Urinary bladder (tissue), 4 donors: ENCODE measurements around the gene MYOCOS. TPM values are rescaled to one million over a fixed set of nuclear protein-coding genes. Genes with fewer than 3 reads are reported as not detected.

Source experiments
- DNase-seq: peaks from one replicate; pipeline ENCODE4 v3.0.0-alpha.2; 2015; ENCODE audit errors: extremely low spot score
- H3K27ac ChIP-seq: one replicate; pipeline ENCODE4 v1.5.1; 2013; ENCODE audit warnings: low read depth, mild to moderate bottlenecking, moderate library complexity
- H3K36me3 ChIP-seq: one replicate; pipeline ENCODE4 v1.6.1; 2013; ENCODE audit warnings: mild to moderate bottlenecking, moderate library complexity; ENCODE audit not compliant: insufficient read depth
- H3K4me1 ChIP-seq: one replicate; pipeline ENCODE4 v1.6.1; 2013; ENCODE audit warnings: mild to moderate bottlenecking, moderate library complexity; ENCODE audit not compliant: insufficient read depth
- H3K4me3 ChIP-seq: one replicate; pipeline ENCODE4 v1.5.1; 2013; ENCODE audit warnings: low read depth, low read length
- WGBS: extraction: QIAGEN DNeasy Blood & Tissue Kit; methylation state at CpG from one replicate; pipeline ENCODE4 v1.1.7; 2013; 5-methylcytosine and 5-hydroxymethylcytosine counted together
- polyA plus RNA-seq: library from polyadenylated mRNA; stranded (reverse); fragments of 200-250 nt; gene quantifications from one replicate; pipeline ENCODE4 v1.2.3, GENCODE V29; 2013
- total RNA-seq: library from RNA; depleted of rRNA; stranded (reverse); fragments of >200 nt; gene quantifications from one replicate; pipeline ENCODE4 v1.2.3, GENCODE V29; 2014
- donor health status: healthy with polysubstance abuse.
- donor health status: healthy.

MYOCOS gene
- total and polyA plus RNA-seq, 2 donors, result not detected

DNA sequence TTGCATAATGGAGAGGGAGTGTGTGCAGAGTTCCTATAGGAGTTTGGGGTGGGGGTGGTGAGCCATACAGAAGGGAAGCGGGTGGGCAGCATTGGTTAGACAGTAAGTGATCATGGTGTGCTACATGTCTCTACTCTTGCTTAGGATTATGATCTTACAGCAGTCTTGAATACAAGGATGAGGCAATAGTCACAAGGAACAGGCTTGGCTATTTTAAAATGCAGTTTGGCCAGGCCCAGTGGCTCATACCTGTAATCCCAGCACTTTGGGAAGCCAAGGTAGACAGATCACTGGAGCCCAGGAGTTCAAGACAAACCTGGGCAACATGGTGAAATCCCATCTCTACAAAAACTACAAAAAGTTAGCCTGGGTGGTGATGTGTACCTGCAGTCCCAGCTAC lies 18.2 kb downstream of the MYOCOS start:
- Histone ChIP-seq H3K36me3 (no peaks in the 10 kb centered on the region), H3K27ac (no peak overlapping the region), H3K4me1 (no peaks in the 10 kb centered on the region), H3K4me3 (no peak overlapping the region)
- 92% methylated on average over 1 of the region's 1 CpG for WGBS
- DNase-seq, result no peak

DNA sequence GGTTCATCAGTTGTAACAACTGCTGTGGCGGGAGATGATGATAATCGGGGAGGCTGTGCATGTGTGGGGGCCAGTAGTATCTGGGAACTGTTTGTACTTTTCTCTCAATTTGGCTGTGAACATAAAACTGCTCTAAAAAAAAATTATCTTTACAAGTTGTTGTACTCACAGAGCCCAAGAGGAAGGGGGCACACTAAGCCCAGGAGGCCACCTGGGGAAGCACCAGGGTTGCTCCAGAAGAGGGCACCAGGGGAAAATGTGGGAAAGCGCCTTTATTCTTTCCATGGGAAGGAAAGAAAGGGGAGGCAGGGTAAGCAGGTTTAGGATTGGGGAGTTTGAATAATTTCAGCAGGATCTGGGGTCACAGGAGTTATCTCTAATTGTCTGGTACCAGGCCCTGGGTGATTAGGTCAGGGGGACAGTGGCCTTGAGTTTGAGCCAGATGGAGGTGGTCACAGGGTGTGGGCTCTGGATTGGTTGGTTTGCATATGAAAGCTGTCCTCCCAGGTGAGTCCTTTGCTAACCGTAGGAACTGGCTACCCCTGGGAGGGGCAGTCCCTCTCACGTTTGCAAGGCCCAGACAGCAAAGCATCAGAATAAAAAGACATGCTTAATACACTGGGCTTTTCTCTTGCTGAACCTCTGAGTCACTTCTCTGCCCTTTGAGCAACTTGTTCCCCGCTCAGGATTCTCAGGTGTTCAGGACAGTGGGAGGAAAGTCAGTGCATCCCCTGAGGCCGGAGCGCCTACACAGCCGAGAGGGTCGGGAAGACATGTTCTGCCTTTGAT lies 19.2 kb downstream of the MYOCOS start:
- Histone ChIP-seq H3K27ac (no peak overlapping the region), H3K4me3 (no peak overlapping the region), H3K36me3 (no peaks in the 10 kb centered on the region), H3K4me1 (no peaks in the 10 kb centered on the region)
- no peak for DNase-seq
- 65% methylated on average over 10 of the region's 10 CpGs for WGBS

DNA sequence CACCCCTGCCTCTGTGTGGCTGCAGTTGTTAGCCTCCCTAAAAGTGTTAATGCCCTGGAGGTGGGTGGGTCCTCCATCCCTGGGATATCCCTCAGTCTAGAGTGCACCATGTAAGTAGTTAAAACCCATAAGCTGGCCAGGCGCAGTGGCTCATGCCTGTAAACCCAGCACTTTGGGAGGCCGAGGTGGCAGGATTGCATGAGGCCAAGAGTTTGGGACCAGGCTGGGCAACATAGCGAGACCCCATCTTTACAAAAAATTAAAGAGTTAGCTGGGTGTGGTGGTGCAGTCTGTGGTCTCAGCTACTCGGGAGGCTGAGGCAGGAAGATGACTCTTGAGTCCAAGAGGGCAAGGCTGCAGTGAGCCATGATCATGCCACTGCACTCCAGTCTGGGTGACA lies 20.2 kb downstream of the MYOCOS start:
- Histone ChIP-seq H3K27ac (no peak overlapping the region), H3K4me1 (no peaks in the 10 kb centered on the region), H3K36me3 (no peaks in the 10 kb centered on the region), H3K4me3 (no peak overlapping the region)
- no peak for DNase-seq
- 90% methylated on average over 4 of the region's 4 CpGs for WGBS

DNA sequence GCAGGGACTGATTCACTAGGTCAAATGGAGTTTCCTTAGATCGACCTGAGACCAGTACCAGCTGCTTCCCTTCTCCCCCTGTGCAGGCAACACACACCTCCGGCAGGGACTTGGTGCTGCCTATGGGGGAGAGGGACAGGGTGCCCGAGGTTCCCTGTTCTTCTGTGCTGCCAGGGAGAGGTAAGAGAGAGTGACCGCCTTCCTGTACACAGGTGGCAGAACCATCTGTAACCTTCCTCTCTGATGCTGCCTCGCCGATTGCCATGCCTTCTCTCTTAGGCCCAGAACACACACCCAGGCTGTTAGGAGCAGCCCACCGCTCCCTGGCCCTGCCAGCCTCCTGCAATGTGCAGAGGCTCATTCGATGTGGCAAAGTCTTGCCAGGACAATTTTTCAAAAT lies 21.1 kb downstream of the MYOCOS start:
- Histone ChIP-seq H3K4me1 (no peaks in the 10 kb centered on the region), H3K4me3 (no peak overlapping the region), H3K27ac (no peak overlapping the region), H3K36me3 (no peaks in the 10 kb centered on the region)
- no peak for DNase-seq
- WGBS, result 79% methylated on average over 8 of the region's 8 CpGs

DNA sequence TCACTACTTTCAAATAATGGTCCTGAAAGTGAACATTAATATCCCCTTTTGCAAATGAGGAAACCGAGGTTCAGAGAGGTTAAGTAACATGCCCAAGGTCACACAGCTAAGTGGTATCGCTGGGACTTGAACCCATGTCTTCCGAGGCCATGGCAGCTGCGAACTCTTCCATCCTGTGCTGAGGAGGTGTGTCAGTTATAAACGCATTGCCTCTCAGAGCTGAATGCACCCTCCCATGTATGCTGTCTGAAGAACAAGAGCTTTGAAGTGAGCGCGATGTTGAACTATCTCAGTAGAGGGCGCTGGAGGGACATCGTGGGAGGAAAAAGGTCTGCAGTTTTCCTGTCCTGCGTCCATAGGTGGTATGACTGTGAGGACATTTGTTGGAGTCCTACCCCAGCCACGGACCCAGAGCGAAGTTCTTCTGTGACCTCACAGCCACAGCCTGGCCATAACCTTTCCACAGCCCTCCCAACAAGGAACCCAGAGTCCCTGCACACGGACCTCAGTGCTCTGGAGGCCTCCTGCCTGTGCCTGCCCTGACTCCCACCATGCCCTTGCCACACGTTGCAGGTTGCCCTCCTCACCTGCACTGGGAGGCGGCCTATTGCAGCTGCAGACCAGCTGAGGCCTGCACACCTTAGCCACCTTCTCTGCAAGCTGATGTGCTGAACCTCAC lies 22.9 kb downstream of the MYOCOS start:
- DNase-seq, result peak; percentile 53
- H3K36me3 ChIP-seq, result no peaks in the 10 kb centered on the region
- H3K27ac ChIP-seq, result peak overlapping the region; percentile 30
- WGBS, result 16% methylated on average over 15 of the region's 15 CpGs
- no peaks in the 10 kb centered on the region for H3K4me1 ChIP-seq
- H3K4me3 ChIP-seq, result no peak overlapping the region

DNA sequence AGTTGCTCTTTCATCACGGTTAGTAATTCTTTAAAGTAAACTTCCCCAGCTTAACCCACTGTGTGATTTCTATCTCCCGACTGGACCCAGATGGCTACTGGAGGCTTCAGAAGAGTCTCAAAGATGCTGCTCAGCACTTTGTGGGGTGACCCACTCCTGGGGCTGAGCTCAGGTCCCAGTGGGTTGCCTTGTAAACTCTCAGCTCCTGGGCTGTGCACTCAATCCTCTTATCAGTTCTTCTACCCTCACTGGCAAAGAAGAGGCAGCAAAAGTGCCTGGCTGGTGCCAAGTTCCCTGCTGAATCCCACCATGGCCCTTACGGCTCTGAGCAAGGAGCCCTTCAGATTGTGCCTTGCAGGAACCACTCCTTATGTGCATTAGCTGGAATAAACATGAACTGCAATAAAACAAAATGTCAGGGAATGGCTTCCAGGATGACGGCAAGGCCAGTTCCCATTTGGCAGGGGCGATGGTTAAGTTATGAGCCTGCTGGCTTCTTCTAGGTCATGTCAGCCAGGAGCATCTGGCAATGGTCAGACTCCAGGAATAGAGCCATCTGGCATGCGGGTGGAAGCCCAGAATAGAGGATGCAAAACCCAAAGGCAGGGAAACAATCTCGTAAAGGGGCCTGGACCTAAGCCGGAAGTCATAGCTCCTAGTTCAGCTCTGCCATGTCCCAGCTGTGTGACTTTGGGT lies 23.7 kb downstream of the MYOCOS start:
- Histone ChIP-seq H3K4me1 (no peaks in the 10 kb centered on the region), H3K27ac (no peak overlapping the region), H3K4me3 (no peak overlapping the region), H3K36me3 (no peaks in the 10 kb centered on the region)
- WGBS, result 18% methylated on average over 8 of the region's 8 CpGs
- peak; percentile 50 for DNase-seq

DNA sequence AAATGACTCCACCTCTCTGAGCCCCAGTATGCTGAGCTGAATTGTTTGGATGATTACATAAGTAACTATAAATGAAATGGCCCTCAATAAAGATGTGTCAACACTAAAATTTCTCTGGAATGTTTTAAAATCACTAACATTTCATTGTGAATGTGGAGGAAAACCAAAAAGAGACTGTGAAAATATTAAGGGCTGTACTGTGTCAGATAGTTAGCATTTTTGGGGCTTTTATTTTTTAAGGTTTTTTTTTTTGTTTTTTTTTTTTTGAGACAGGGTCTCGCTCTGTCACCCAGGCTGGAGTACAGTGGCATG lies 24.2 kb downstream of the MYOCOS start:
- WGBS, result 68% methylated on average over 1 of the region's 1 CpG
- no peaks in the 10 kb centered on the region for H3K36me3 ChIP-seq
- no peak overlapping the region for H3K4me3 ChIP-seq
- no peak overlapping the region for H3K27ac ChIP-seq
- DNase-seq, result no peak
- H3K4me1 ChIP-seq, result no peaks in the 10 kb centered on the region

DNA sequence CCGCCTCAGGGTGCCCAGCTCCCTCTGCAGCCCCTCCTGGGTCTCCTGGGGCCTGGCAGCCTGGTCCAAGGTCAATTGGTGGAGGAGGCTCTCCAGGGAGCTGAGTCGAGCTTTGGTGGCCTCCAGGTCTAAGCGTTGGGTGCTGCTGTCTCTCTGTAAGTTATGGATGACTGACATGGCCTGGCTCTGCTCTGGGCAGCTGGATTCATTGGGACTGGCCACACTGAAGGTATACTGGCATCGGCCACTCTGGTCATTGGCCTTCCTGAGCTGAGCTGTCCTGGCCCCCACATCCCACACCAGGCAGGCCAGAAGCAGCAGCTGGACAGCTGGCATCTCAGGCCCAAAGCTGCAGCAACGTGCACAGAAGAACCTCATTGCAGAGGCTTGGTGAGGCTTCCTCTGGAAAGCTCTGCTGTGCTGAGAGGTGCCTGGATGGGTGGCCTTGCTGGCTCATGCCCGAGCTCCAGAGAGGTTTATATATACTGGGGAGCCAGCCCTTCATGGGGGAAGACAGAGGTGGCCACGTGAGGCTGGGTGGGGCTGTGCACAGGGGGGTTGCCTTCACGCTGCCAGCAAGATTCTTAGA lies 30.3 kb downstream of the MYOCOS start, which contains the start of gene MYOC:
Gene MYOC (minus strand): TSS at position 455 of the 589 bp plus-strand sequence. CDS start 77 bp downstream, at position 378.
- H3K36me3 ChIP-seq, result no peaks in the 10 kb centered on the region
- DNase-seq, result no peak
- no peaks in the 10 kb centered on the region for H3K4me1 ChIP-seq
- H3K4me3 ChIP-seq, result no peak within 1 kb of the TSS
- 57% methylated on average over 8 of the region's 8 CpGs for WGBS
- no peak within 1 kb of the TSS for H3K27ac ChIP-seq

DNA sequence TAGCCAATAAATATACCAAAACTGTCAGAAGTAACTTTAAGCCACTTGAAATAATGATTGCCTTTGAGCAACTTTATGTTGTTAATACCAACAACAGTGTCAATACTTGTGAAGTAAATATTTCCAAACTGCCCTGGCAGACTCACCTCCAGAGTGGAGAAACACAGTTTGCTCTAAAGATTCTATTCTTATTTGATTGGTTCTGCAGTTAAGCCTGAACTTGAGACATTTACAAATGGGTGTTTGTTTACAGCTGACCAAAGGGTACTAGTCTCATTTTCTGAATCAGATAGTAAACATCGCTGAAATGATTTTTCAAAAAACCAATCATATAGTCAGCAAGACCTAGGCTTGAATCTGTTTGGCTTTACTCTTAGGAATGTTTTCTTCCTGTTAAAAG lies 31.8 kb downstream of the MYOCOS start:
- WGBS, result 22% methylated on average over 1 of the region's 1 CpG
- Histone ChIP-seq H3K4me1 (no peaks in the 10 kb centered on the region), H3K4me3 (no peak overlapping the region), H3K27ac (peak overlapping the region; percentile 90), H3K36me3 (no peaks in the 10 kb centered on the region)
- no peak for DNase-seq

DNA sequence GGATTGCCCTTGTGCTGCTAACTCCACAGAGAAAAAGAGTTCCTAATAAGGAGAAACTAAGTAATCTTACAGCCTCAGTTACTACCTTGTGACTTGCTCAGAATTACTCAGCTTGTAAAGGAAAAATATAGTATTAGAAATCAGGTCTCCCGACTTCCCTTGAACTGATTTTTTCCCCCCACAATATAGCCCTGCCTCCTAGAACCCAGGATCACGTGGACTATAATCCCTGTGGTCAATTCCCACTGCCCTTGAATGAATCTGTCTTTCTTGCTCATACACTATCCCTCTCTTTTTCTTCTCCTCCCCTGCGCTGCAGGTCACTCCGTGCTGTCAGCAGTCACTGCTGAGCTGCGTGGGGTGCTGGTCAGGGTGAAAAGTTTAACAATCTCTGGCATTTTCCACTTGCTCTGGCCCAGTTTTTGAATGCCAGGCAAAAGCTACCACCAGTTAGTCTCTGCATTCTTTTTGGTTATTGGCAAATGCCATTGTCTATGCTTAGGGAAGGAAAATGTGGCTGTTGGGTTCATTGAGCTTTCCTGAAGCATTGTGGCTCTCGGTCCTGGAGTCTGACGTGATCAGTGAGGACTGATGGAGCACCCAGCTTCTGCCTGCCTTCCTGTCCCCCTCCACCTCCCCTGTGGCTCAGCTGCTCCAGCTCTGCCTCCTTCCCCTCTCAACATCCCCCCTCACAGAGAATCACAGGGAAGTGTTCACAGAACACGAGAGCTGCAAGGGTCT lies 32.3 kb downstream of the MYOCOS start:
- no peaks in the 10 kb centered on the region for H3K4me1 ChIP-seq
- WGBS, result 17% methylated on average over 8 of the region's 8 CpGs
- no peak for DNase-seq
- H3K36me3 ChIP-seq, result no peaks in the 10 kb centered on the region
- peak overlapping the region; percentile 90 for H3K27ac ChIP-seq
- H3K4me3 ChIP-seq, result no peak overlapping the region

DNA sequence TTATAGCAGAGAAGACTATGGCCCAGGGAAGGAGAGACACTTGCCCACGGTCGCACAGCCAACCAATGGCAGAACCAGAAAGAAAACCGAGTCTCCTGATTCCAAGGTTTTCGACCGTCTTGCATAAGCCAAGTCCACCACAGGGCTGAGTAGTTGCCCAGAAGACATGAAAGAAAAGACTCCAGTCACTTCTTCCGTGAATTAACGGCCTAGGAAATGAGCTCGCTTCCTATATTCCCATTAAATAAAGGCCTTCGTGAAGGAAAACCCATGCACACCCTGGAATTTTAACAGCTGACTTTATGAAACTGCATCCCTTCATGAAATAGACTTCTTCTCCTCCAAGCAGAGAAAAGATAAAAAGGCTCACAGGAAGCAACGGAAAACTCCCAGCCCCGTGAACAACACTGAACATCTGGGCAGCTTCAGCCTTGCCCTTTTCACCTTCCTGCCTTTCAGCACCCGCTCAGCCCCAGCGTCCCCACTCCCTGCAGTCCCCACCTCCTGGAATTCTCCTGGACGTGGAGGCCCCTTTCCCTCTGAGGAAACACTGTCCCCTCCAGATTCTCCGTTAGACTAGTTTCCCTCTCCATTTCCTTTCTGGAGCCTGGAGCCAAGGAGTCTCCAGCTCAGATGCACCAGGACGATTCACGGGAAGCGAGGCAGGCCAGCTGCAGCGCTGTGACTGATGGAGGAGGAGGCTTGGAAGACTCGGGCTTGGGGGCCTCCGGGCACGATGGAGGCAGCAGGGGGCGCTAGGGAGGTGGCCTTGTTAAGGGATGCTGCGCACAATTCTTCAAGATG lies 33.1 kb downstream of the MYOCOS start:
- Histone ChIP-seq H3K4me1 (no peaks in the 10 kb centered on the region), H3K27ac (peak overlapping the region; percentile 90), H3K4me3 (no peak overlapping the region), H3K36me3 (no peaks in the 10 kb centered on the region)
- WGBS, result 15% methylated on average over 24 of the region's 24 CpGs
- DNase-seq, result peak; percentile 43

DNA sequence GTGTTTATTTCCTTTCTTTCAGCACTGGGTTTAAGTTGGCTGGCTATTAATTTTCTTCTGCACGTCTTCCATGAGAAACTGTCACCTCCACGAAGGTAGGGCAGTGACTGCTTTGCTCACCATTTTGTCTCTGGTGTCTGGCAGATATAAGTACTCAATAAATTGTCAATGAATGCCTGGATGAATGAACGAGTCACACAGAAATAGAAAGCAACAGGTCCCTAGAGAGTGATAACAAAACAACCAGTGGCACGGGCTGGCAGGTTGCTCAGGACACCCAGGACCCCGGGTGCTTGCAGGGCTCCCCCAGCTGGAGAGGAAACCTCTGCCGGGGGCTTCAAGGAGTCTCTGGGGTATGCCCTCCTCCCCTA lies 33.7 kb downstream of the MYOCOS start:
- DNase-seq, result no peak
- no peaks in the 10 kb centered on the region for H3K36me3 ChIP-seq
- peak overlapping the region; percentile 55 for H3K27ac ChIP-seq
- H3K4me3 ChIP-seq, result no peak overlapping the region
- 59% methylated on average over 6 of the region's 6 CpGs for WGBS
- no peaks in the 10 kb centered on the region for H3K4me1 ChIP-seq
